ENCODE measurements around the gene AGK. TPM values are rescaled to one million over a fixed set of nuclear protein-coding genes. Genes with fewer than 3 reads are reported as not detected.

AGK gene
- total RNA-seq, 1 experiment from 2014 or later = 32.2 TPM

GRCh38 chr7:141666071-141666470 is 114.9 kb downstream of the AGK start (continued):
- TF ChIP-seq, protein P1, sequence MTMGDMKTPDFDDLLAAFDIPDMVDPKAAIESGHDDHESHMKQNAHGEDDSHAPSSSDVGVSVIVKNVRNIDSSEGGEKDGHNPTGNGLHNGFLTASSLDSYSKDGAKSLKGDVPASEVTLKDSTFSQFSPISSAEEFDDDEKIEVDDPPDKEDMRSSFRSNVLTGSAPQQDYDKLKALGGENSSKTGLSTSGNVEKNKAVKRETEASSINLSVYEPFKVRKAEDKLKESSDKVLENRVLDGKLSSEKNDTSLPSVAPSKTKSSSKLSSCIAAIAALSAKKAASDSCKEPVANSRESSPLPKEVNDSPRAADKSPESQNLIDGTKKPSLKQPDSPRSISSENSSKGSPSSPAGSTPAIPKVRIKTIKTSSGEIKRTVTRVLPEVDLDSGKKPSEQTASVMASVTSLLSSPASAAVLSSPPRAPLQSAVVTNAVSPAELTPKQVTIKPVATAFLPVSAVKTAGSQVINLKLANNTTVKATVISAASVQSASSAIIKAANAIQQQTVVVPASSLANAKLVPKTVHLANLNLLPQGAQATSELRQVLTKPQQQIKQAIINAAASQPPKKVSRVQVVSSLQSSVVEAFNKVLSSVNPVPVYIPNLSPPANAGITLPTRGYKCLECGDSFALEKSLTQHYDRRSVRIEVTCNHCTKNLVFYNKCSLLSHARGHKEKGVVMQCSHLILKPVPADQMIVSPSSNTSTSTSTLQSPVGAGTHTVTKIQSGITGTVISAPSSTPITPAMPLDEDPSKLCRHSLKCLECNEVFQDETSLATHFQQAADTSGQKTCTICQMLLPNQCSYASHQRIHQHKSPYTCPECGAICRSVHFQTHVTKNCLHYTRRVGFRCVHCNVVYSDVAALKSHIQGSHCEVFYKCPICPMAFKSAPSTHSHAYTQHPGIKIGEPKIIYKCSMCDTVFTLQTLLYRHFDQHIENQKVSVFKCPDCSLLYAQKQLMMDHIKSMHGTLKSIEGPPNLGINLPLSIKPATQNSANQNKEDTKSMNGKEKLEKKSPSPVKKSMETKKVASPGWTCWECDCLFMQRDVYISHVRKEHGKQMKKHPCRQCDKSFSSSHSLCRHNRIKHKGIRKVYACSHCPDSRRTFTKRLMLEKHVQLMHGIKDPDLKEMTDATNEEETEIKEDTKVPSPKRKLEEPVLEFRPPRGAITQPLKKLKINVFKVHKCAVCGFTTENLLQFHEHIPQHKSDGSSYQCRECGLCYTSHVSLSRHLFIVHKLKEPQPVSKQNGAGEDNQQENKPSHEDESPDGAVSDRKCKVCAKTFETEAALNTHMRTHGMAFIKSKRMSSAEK (CRISPR knock-in tag; IDR thresholded peaks at IDR 0.05; ENCODE audit: borderline replicate concordance) = no peak
- TF ChIP-seq SP1 (CRISPR knock-in tag; conservative IDR thresholded peaks at IDR 0.05) = no peak
- TF ChIP-seq TEAD4 (CRISPR knock-in tag; IDR thresholded peaks at IDR 0.05) = no peak
- TF ChIP-seq FOXP1 (CRISPR knock-in tag; IDR thresholded peaks at IDR 0.05; ENCODE audit: borderline replicate concordance) = no peak
- TF ChIP-seq NFYB (CRISPR knock-in tag; conservative IDR thresholded peaks at IDR 0.05; ENCODE audit: low read depth) = no peak
- TF ChIP-seq NFE2L1 (CRISPR knock-in tag; IDR thresholded peaks at IDR 0.05) = no peak
- TF ChIP-seq HMGA2 (CRISPR knock-in tag; IDR thresholded peaks at IDR 0.05) = no peak
- no peak for TF ChIP-seq ZNF512 (CRISPR knock-in tag; IDR thresholded peaks at IDR 0.05; ENCODE audit: borderline replicate concordance)
- TF ChIP-seq EMX1 (CRISPR knock-in tag; IDR thresholded peaks at IDR 0.05) = no peak
- TF ChIP-seq ZNF423 (CRISPR knock-in tag; IDR thresholded peaks at IDR 0.05) = no peak

- ChIA-PET POLR2A (interaction anchor here (0.7 to 0.8 kb wide), 2 partner anchors 14 to 489 kb away, joined by 5 to 6 read pairs; no protein-coding TSS in a partner anchor), CTCF (interaction anchor here (1.5 to 1.7 kb wide), 2 partner anchors 14 to 17 kb away, joined by 3 to 5 read pairs; no protein-coding TSS in a partner anchor)
- ATAC-seq = peak; percentile 56; the same call in 1 of the 2 replicates
- TF ChIP-seq TEAD4 (CRISPR knock-in tag; IDR thresholded peaks at IDR 0.05) = no peak
- no peak for TF ChIP-seq FOXP1 (CRISPR knock-in tag; IDR thresholded peaks at IDR 0.05; ENCODE audit: borderline replicate concordance)
- TF ChIP-seq GRHL2 (CRISPR knock-in tag; IDR thresholded peaks at IDR 0.05; ENCODE audit: insufficient replicate concordance, severe bottlenecking) = no peak
- TF ChIP-seq, protein P2, sequence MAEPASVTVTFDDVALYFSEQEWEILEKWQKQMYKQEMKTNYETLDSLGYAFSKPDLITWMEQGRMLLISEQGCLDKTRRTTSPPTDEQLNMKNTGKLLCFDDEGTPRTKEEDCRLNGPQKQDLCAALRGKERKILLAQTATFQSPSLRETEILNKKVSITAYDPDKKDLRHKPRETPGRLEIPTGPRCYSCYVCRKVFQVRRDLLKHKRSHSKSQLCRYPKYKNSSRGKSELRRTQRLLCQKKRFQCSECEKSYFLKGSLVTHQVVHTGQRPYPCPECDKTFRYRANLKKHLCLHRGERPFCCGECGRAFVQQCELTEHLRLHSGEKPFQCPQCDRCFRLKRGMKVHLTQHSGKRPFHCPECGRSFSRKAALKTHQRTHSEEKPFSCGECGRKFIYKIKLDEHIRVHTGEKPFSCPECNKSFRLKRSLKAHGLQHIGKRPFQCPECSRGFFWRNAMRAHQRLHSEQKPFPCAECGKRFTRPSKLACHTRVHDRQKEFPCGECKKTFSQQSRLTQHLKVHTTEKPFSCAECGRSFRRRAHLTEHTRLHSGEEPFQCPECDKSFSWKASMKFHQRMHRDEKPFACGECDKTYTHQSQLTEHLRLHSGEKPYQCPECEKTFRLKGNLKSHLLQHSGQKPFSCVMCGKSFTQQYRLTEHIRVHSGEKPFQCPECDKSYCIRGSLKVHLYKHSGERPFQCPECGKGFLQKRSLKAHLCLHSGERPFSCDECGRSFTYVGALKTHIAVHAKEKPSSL (CRISPR knock-in tag; conservative IDR thresholded peaks at IDR 0.05) = no peak
- no peak for TF ChIP-seq MYBL2 (CRISPR knock-in tag; IDR thresholded peaks at IDR 0.05)
- no peak for TF ChIP-seq ZNF671 (CRISPR knock-in tag; IDR thresholded peaks at IDR 0.05)
- no peak for TF ChIP-seq IRF2 (CRISPR knock-in tag; IDR thresholded peaks at IDR 0.05; ENCODE audit: borderline replicate concordance, low read depth)
- TF ChIP-seq MXD4 (CRISPR knock-in tag; IDR thresholded peaks at IDR 0.05; ENCODE audit: borderline replicate concordance) = no peak
- Mint-ChIP-seq H3K4me3 (no peak overlapping the region), H3K36me3 (peaks cover 47% of the 10 kb centered on the region), H3K4me1 (no peaks in the 10 kb centered on the region; the same call in 1 of the 2 replicates), H3K27me3 (ENCODE audit: low read depth) (no peaks in the 10 kb centered on the region), H3K9me3 (peaks cover 10% of the 10 kb centered on the region), H3K27ac (no peak overlapping the region)
- DNase-seq (ENCODE audit: low spot score) = no peak
These were observed 117.6 kb downstream of the AGK start for GRCh38 chr7:141668853-141669252.
